PC-3 (cell line): ENCODE data around the gene NRIP1.

Experiments
- EZH2 ChIP-seq: fragments of 300-600 bp; sonication (generic); IDR thresholded peaks from one replicate; pipeline ENCODE4 v1.6.1; 2017; ENCODE audit warnings: antibody characterized with exemption, mild to moderate bottlenecking, low read length; ENCODE audit not compliant: unreplicated experiment
- TF ChIP-seq, protein P1 (sequence below): fragments of 300-600 bp; sonication (generic); conservative IDR thresholded peaks from 2 replicates; pipeline ENCODE4 v1.5.1; 2017; ENCODE audit warnings: antibody characterized with exemption, low read depth, mild to moderate bottlenecking, low read length

DNA sequence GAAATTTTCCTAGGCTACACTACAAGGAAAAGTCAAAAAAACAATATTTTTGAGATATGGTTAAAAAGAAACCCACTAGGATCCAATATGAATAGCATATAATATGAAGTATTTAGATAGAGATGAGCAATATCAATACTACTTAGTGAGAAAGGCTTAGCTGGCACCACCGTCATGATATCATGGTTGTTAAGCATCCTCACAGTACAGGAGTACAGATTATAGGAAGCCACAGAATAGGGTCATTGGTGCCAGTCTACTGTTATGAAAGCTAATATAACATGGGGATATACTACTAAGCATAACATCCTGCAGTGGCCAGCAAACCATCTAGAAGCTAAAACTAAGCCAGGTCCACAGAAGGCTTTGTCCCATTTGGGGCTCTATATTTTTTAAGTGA, 28.4 kb upstream of the NRIP1 start:
- TF ChIP-seq, protein P1, sequence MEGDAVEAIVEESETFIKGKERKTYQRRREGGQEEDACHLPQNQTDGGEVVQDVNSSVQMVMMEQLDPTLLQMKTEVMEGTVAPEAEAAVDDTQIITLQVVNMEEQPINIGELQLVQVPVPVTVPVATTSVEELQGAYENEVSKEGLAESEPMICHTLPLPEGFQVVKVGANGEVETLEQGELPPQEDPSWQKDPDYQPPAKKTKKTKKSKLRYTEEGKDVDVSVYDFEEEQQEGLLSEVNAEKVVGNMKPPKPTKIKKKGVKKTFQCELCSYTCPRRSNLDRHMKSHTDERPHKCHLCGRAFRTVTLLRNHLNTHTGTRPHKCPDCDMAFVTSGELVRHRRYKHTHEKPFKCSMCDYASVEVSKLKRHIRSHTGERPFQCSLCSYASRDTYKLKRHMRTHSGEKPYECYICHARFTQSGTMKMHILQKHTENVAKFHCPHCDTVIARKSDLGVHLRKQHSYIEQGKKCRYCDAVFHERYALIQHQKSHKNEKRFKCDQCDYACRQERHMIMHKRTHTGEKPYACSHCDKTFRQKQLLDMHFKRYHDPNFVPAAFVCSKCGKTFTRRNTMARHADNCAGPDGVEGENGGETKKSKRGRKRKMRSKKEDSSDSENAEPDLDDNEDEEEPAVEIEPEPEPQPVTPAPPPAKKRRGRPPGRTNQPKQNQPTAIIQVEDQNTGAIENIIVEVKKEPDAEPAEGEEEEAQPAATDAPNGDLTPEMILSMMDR = no peak
- TF ChIP-seq EZH2 = no peak
